A673 (cell line): Measurements from ENCODE around the gene COMMD10. TPM values are rescaled to one million over a fixed set of nuclear protein-coding genes. Genes with fewer than 3 reads are reported as not detected.
A peak's percentile ranks its signal among the peaks of the same experiment; 100 is the strongest.

Experiments used
- Bru-seq: library from RNA; stranded (reverse); fragments of 400-500 nt; gene quantifications from one replicate; lab custom pipeline; 2021; lab: Mats Ljungman, UMichigan
- BruChase-seq, 2 experiments: library from RNA; stranded (reverse); fragments of 400-500 nt; gene quantifications; one replicate each; lab custom pipeline; 2021; lab: Mats Ljungman, UMichigan
- BruUV-seq: library from RNA; stranded (reverse); fragments of 400-500 nt; replicated peaks from 2 replicates; lab custom pipeline; 2021; lab: Mats Ljungman, UMichigan
- CTCF ChIA-PET: fragments of 300-600 bp; sonication (Branson Sonifier 250); formaldehyde crosslinking; loops from one replicate; lab custom pipeline; 2022; ENCODE audit warnings: antibody characterized with exemption; lab: Charles Lee
- POLR2A ChIA-PET: fragments of 300-600 bp; sonication (Branson Sonifier 250); formaldehyde crosslinking; loops from one replicate; lab custom pipeline; 2022; ENCODE audit warnings: antibody characterized with exemption; ENCODE audit not compliant: low non-redundant PET; lab: Charles Lee
- DNase-seq: peaks from one replicate; pipeline ENCODE4 v3.0.0-alpha.2; 2015; ENCODE audit warnings: low spot score
- H3K27ac ChIP-seq: fragments of 200-600 bp; sonication (generic); 2 replicates; pipeline ENCODE4 v1.5.1; 2016; ENCODE audit warnings: mixed run types, low read depth, mild to moderate bottlenecking, mixed read lengths, antibody characterized with exemption, low read length; ENCODE audit not compliant: poor library complexity, severe bottlenecking
- H3K27me3 ChIP-seq: fragments of 200-600 bp; sonication (generic); replicated peaks from 2 replicates; pipeline ENCODE4 v1.6.1; 2017; ENCODE audit warnings: mixed run types, low read depth, mild to moderate bottlenecking, mixed read lengths, antibody characterized with exemption, low read length; ENCODE audit not compliant: insufficient read depth, poor library complexity
- H3K36me3 ChIP-seq: fragments of 200-600 bp; sonication (generic); 2 replicates; pipeline ENCODE4 v1.6.1; 2016; ENCODE audit warnings: mixed run types, mild to moderate bottlenecking, mixed read lengths, antibody characterized with exemption, low read length; ENCODE audit not compliant: insufficient read depth, poor library complexity, severe bottlenecking
- H3K4me1 ChIP-seq: fragments of 200-600 bp; sonication (generic); 2 replicates; pipeline ENCODE4 v1.6.1; 2017; ENCODE audit warnings: mixed run types, mild to moderate bottlenecking, mixed read lengths, antibody characterized with exemption, low read length; ENCODE audit not compliant: insufficient read depth, poor library complexity, severe bottlenecking
- H3K4me3 ChIP-seq: fragments of 200-600 bp; sonication (generic); 2 replicates; pipeline ENCODE4 v1.5.1; 2016; ENCODE audit warnings: low read depth, mixed run types, mild to moderate bottlenecking, mixed read lengths, low read length; ENCODE audit not compliant: poor library complexity, severe bottlenecking
- H3K9me3 ChIP-seq: fragments of 200-600 bp; sonication (generic); 2 replicates; pipeline ENCODE4 v1.6.1; 2016; ENCODE audit warnings: mixed run types, low read depth, mild to moderate bottlenecking, mixed read lengths, antibody characterized with exemption, low read length; ENCODE audit not compliant: poor library complexity, severe bottlenecking
- EZH2 ChIP-seq: fragments of 200-600 bp; sonication (generic); IDR thresholded peaks from 2 replicates; pipeline ENCODE4 v1.6.1; 2017; ENCODE audit warnings: borderline replicate concordance, low read depth, mild to moderate bottlenecking, mixed read lengths, antibody characterized with exemption, low read length; ENCODE audit not compliant: poor library complexity, severe bottlenecking
- intact Hi-C: fragments of 100-400 bp; cut with micrococcal nuclease; formaldehyde crosslinking; loops from one replicate; pipeline ENCODE4 v1.10.0; 2022; ENCODE audit not compliant: unreplicated experiment
- long read RNA-seq: library from polyadenylated mRNA; stranded (forward); transcript quantifications from one replicate; pipeline ENCODE4 v2.0.0, GENCODE V29; 2022
- total RNA-seq: library from RNA; stranded (reverse); gene quantifications from 2 replicates; pipeline ENCODE4 v1.2.3, GENCODE V29; 2021
- TF ChIP-seq, protein P1 (sequence below): fragments of 300-800, 200-600 bp; sonication (generic); conservative IDR thresholded peaks from 2 replicates; pipeline ENCODE4 v1.5.1; 2017; ENCODE audit warnings: low read depth, mild to moderate bottlenecking, antibody characterized with exemption, low read length, moderate library complexity, mixed read lengths

COMMD10 gene
- total RNA-seq (35.4 and 36.5 TPM in 2 replicates), Bru-seq, nascent RNA (percentile 82 among the genes with signal in this experiment), BruChase-seq, experiment 1, labeled RNA remaining after a 2-hour chase (percentile 76 among the genes with signal in this experiment), BruChase-seq, experiment 2, labeled RNA remaining after a 6-hour chase (percentile 71 among the genes with signal in this experiment)
- long read RNA-seq, transcript COMMD10-201 (7 exons, 1,469 nt) = major isoform, 172 of 199 reads
- long read RNA-seq, partial matches to known transcripts = 3 of 199 reads
- long read RNA-seq, other reads (novel, unspliced or antisense) = 23 of 199 reads

DNA sequence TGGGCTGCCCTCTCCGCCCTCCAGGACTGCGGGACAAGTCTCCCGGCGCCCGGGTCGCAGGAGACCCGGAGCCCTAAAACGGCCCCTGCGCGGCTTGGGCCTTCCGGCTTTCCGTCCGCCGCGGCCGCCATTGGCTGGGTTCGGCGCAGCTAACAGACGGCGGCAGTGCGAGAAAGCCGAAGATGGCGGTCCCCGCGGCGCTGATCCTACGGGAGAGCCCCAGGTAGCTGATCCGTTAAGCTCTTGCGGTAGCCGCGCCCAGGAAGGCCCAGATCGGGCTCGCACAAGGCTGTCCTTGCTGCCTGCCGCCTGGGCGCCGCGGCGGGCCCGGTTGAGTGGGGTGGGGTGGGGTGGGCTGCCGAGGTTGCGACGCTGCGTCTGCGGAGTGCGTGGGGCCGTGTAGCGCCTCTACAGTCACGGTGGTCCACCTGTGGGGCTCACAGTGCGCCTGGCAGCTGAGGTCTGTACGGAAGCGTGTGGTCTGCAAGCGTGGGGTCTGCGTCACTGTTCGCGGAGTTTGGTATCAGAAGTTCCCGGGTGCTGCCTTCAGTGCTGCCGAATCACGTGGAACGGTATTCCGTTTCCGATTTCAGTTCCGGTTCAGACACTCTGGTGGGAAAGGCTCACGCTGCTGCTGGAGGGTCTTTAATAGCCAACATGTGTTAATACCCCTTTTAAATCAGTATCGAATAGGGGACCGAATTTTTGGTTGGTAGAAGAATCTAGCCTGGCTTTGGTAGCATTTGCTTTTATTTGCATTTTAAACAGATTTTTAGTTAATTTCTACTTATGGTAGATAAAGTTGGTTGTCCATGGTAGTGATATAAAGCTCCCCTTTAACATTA, at the start of gene COMMD10:
Gene COMMD10 (plus strand): TSS at position 155 of the 845 bp plus-strand sequence.
- ChIA-PET CTCF (interaction anchor here (0.5 to 0.7 kb wide), 2 partner anchors 250 to 511 kb away, joined by 3 to 4 read pairs; no protein-coding TSS in a partner anchor), POLR2A (no interaction called here)
- H3K4me1 ChIP-seq = peaks cover 9% of the 10 kb centered on the region
- H3K9me3 ChIP-seq = no peaks in the 10 kb centered on the region
- no peak for TF ChIP-seq EZH2
- TF ChIP-seq, protein P1, sequence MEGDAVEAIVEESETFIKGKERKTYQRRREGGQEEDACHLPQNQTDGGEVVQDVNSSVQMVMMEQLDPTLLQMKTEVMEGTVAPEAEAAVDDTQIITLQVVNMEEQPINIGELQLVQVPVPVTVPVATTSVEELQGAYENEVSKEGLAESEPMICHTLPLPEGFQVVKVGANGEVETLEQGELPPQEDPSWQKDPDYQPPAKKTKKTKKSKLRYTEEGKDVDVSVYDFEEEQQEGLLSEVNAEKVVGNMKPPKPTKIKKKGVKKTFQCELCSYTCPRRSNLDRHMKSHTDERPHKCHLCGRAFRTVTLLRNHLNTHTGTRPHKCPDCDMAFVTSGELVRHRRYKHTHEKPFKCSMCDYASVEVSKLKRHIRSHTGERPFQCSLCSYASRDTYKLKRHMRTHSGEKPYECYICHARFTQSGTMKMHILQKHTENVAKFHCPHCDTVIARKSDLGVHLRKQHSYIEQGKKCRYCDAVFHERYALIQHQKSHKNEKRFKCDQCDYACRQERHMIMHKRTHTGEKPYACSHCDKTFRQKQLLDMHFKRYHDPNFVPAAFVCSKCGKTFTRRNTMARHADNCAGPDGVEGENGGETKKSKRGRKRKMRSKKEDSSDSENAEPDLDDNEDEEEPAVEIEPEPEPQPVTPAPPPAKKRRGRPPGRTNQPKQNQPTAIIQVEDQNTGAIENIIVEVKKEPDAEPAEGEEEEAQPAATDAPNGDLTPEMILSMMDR = no peak
- intact Hi-C loops = no loop called here
- no peaks in the 10 kb centered on the region for H3K27me3 ChIP-seq
- peak within 1 kb of the TSS; percentile 70 for H3K4me3 ChIP-seq
- no TSS peak for BruUV-seq
- peak within 1 kb of the TSS; percentile 93 for H3K27ac ChIP-seq
- H3K36me3 ChIP-seq = no peaks in the 10 kb centered on the region
- peak; percentile 89 for DNase-seq

GRCh38 chr5:116035123-116035522, 49.7 kb upstream of the COMMD10 start:
- POLR2A ChIA-PET = no interaction called here
- H3K9me3 ChIP-seq = no peaks in the 10 kb centered on the region
- no peak for DNase-seq
- TF ChIP-seq, protein P1 = no peak
- H3K4me3 ChIP-seq = no peak overlapping the region
- CTCF ChIA-PET = no interaction called here
- no peaks in the 10 kb centered on the region for H3K27me3 ChIP-seq
- intact Hi-C loops = no loop called here
- H3K27ac ChIP-seq = no peak overlapping the region
- BruUV-seq = no TSS peak
- no peaks in the 10 kb centered on the region for H3K36me3 ChIP-seq
- no peaks in the 10 kb centered on the region for H3K4me1 ChIP-seq

DNA sequence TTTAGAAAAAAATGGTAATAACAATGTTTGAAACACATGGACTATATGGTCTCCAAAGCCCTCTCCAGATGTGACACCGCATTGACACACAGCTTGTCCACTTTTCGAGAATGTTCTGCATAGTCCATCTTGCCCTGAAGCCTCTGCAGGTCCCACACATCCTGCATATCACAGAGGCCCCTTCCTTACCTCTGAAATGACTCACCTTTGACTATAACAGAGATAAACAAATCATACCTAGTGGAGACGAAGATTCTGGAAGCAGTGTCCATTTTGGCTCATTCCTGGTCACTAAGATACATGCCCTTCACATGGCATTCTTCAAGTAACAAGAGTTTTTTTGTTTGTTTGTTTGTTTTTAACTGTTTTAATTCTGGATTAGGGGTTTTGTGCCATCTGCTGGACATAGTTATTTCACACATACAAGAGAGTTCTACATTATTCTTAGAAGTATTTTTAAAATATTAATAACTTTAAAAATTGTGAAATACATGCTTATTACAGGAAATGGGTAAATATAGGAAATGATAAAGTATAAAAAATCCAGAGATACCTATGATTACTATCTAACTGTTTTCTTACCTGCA, 47.5 kb upstream of the COMMD10 start:
- intact Hi-C loops = no loop called here

More for the DNA sequence above, 47.5 kb upstream of the COMMD10 start:
- CTCF ChIA-PET = no interaction called here
- TF ChIP-seq, protein P1 = peak; percentile 36; the same call in 1 of the 2 replicates
- no peak for TF ChIP-seq EZH2
- Histone ChIP-seq H3K4me1 (no peaks in the 10 kb centered on the region), H3K36me3 (no peaks in the 10 kb centered on the region), H3K27ac (no peak overlapping the region), H3K27me3 (no peaks in the 10 kb centered on the region), H3K9me3 (no peaks in the 10 kb centered on the region), H3K4me3 (no peak overlapping the region)
- POLR2A ChIA-PET = no interaction called here
- BruUV-seq = no TSS peak
- no peak for DNase-seq
